Measurements from ENCODE around the gene SRF.

DNA sequence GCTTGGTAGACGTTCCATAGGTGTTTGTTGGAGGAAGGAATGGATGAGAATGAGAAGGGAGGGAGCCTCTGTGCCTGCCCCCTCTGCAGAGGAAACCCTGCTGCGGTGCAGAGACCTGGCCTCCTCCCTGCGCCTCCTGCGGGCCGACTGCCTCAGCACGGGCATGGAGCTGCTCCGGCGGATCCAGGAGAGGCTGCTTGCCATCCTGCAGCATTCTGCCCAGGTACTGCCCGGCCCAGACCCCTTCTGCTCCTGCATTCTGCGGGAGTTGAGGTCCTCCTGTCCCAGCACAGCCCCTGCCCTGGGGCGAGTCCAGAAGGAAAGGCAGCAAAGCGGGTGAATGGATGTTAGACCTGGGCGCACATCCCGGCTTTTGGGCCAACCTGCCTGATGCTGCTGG is 52.1 kb downstream of the SRF start:
- TF ChIP-seq, protein P1, sequence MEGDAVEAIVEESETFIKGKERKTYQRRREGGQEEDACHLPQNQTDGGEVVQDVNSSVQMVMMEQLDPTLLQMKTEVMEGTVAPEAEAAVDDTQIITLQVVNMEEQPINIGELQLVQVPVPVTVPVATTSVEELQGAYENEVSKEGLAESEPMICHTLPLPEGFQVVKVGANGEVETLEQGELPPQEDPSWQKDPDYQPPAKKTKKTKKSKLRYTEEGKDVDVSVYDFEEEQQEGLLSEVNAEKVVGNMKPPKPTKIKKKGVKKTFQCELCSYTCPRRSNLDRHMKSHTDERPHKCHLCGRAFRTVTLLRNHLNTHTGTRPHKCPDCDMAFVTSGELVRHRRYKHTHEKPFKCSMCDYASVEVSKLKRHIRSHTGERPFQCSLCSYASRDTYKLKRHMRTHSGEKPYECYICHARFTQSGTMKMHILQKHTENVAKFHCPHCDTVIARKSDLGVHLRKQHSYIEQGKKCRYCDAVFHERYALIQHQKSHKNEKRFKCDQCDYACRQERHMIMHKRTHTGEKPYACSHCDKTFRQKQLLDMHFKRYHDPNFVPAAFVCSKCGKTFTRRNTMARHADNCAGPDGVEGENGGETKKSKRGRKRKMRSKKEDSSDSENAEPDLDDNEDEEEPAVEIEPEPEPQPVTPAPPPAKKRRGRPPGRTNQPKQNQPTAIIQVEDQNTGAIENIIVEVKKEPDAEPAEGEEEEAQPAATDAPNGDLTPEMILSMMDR (IDR thresholded peaks at IDR 0.05): no peak
- TF ChIP-seq EZH2 (IDR thresholded peaks at IDR 0.05; ENCODE audit: borderline replicate concordance, insufficient read depth, low read depth, low read length, poor library complexity, severe bottlenecking): no peak

Data from B cell (primary cell).